ENCODE results near the gene IGF2BP2. TPM values are rescaled to one million over a fixed set of nuclear protein-coding genes. Genes with fewer than 3 reads are reported as not detected.

The IGF2BP2 gene
- total RNA-seq, 6 donors from 2014 or later, result 11.4 to 60.3 (median 24.9) TPM

DNA sequence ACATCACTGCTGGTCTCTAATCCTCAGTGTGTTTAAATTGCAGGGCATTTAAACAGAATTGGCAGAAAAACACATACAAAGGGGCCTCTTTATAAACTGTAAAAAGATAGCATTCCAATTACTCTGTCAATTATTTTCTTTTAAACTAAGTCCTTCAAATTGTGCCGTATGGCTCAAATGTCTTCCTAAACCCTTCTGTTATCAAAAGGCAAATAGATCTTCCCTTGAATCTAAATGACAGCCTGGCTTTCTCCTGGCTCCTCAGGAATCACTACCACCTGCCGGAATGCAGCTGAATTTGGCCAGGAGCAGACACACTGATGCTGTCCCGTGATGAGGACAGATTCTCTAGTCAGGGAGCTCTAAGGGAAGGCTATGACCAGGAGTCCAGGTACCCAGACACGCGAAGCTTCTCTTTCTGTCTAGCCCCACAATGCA lies 85.6 kb downstream of the IGF2BP2 start:
- Histone ChIP-seq H3K27ac (no peak overlapping the region), H3K4me1 (peaks cover 11 to 27% (median 16%) of the 10 kb centered on the region in 4 donors), H3K36me3 (no peaks in the 10 kb centered on the region), H3K4me3 (no peak overlapping the region), H3K27me3 (no peaks in the 10 kb centered on the region), H3K9me3 (no peaks in the 10 kb centered on the region)
- DNase-seq, result no peak
- WGBS, 2 donors, result 77 to 84% methylated on average over 5 of the region's 5 CpGs
- no peak for ATAC-seq (ENCODE audit: low FRiP score in 2 of 2)
- no peak for TF ChIP-seq POLR2AphosphoS5 (IDR thresholded peaks at IDR 0.05)
- no peak for TF ChIP-seq POLR2A (IDR thresholded peaks at IDR 0.05)
- TF ChIP-seq, protein P1, sequence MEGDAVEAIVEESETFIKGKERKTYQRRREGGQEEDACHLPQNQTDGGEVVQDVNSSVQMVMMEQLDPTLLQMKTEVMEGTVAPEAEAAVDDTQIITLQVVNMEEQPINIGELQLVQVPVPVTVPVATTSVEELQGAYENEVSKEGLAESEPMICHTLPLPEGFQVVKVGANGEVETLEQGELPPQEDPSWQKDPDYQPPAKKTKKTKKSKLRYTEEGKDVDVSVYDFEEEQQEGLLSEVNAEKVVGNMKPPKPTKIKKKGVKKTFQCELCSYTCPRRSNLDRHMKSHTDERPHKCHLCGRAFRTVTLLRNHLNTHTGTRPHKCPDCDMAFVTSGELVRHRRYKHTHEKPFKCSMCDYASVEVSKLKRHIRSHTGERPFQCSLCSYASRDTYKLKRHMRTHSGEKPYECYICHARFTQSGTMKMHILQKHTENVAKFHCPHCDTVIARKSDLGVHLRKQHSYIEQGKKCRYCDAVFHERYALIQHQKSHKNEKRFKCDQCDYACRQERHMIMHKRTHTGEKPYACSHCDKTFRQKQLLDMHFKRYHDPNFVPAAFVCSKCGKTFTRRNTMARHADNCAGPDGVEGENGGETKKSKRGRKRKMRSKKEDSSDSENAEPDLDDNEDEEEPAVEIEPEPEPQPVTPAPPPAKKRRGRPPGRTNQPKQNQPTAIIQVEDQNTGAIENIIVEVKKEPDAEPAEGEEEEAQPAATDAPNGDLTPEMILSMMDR (IDR thresholded peaks at IDR 0.05), result no peak
- TF ChIP-seq EP300 (IDR thresholded peaks at IDR 0.05), result no peak

DNA sequence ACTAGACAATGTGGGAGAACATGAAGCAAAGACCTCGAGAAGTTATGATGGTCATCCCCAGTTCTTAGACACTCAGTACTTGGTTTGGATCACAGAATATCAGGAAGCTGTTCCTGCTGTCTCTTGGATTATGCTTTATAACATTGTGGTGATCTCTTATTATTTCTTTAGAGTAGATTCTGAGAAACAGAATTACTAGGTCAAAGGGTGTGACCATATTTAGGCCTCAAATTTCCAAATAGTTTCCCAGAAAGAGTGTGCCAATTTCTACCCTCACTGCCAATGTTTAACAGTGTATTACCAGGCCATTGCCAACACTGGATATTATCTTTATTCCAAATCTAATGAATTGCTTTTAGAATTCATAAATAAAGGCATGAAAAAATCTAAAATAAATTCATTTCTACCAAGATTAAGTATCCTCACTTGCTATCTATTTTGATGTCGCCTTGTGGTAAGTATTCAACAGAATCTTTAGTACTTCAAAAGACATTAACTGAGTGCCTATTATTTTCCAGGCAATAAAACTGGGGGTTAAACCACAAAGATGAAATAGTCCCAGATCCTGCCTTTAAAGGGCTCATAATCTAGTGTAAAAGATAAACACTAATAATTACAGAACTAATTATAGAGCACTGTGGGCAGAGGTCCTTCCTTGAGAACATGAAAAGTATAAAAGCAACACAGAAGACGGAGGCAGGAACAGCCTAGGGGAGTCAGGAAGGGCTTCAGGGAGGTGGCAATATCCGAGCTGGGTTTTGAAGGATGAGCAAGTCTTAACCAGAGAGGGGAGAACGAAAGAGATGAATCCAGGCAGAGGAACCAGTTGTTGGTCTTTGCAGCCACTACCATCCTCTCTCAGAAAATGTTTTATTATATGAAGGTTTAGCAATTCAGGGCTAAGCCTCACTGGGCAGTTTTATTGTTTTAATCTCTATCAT lies 86.8 kb downstream of the IGF2BP2 start:
- 72 to 80% methylated on average over 5 of the region's 5 CpGs for WGBS, 2 donors
- no peaks in the 10 kb centered on the region for H3K27me3 ChIP-seq
- DNase-seq (no peak), ATAC-seq (ENCODE audit: low FRiP score in 2 of 2) (no peak)
- TF ChIP-seq POLR2AphosphoS5 (IDR thresholded peaks at IDR 0.05) (no peak), POLR2A (IDR thresholded peaks at IDR 0.05) (no peak), EP300 (IDR thresholded peaks at IDR 0.05) (no peak)
- TF ChIP-seq, protein P1 (IDR thresholded peaks at IDR 0.05), result no peak
- no peak overlapping the region for H3K4me3 ChIP-seq
- H3K36me3 ChIP-seq, result no peaks in the 10 kb centered on the region
- no peaks in the 10 kb centered on the region for H3K9me3 ChIP-seq
- peaks cover 14 to 33% (median 23%) of the 10 kb centered on the region in 4 donors for H3K4me1 ChIP-seq
- H3K27ac ChIP-seq, result peak overlapping the region in 1 of 4 donors; percentile 42

DNA sequence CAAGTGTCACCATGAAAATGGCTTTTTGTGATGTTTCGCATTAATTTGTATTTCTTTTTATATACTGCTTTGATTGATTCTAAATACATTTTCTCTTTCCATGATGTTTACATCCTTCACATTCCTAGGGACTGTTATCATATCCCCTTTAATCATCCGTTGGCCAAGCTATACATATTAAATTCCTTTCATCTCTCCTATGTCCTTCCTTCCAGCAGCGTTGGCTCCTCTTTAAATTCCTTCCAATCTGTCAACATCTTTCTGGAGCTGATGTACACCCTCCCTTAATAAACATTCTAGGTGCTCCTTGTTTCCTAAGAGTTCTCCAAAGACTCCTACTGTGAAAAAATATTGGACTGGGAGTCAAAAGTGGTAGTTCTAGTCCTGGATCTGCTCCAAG lies 87.8 kb downstream of the IGF2BP2 start:
- WGBS, 2 donors, result 30 to 32% methylated on average over 3 of the region's 3 CpGs
- DNase-seq (no peak), ATAC-seq (ENCODE audit: low FRiP score in 2 of 2) (no peak)
- no peak for TF ChIP-seq POLR2A (IDR thresholded peaks at IDR 0.05)
- no peak for TF ChIP-seq EP300 (IDR thresholded peaks at IDR 0.05)
- TF ChIP-seq POLR2AphosphoS5 (IDR thresholded peaks at IDR 0.05), result no peak
- TF ChIP-seq, protein P1 (IDR thresholded peaks at IDR 0.05), result no peak
- peaks cover 14 to 41% (median 26%) of the 10 kb centered on the region in 4 donors for H3K4me1 ChIP-seq
- H3K27ac ChIP-seq, result peak overlapping the region in 1 of 4 donors; percentile 42
- no peaks in the 10 kb centered on the region for H3K9me3 ChIP-seq
- no peak overlapping the region for H3K4me3 ChIP-seq
- H3K27me3 ChIP-seq, result no peaks in the 10 kb centered on the region
- H3K36me3 ChIP-seq, result no peaks in the 10 kb centered on the region

DNA sequence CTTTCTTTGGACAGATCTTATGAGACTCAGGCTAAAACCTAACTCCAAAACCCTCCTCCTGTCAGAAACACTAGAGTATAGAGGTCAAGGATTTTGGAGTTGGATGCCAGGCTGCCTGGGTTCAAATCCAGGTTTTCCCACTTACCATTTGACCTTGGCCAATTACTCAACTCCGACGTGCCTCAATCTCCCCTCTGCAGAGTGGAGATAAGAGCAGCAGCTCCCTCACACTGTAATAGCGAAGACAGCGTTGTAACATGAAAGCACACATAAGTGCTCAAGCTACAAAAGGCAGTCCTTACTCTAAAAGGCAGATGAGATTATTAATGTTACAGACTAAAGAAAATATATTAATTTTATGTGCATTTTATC lies 90.1 kb downstream of the IGF2BP2 start:
- H3K36me3 ChIP-seq, result no peaks in the 10 kb centered on the region
- H3K4me3 ChIP-seq, result no peak overlapping the region
- H3K9me3 ChIP-seq, result no peaks in the 10 kb centered on the region
- no peak overlapping the region for H3K27ac ChIP-seq
- ATAC-seq (ENCODE audit: low FRiP score in 2 of 2), result no peak
- no peaks in the 10 kb centered on the region for H3K27me3 ChIP-seq
- 67 to 80% methylated on average over 4 of the region's 4 CpGs for WGBS, 2 donors
- H3K4me1 ChIP-seq, result peaks cover 14 to 45% (median 26%) of the 10 kb centered on the region in 4 donors
- DNase-seq, result no peak
- TF ChIP-seq, protein P1 (IDR thresholded peaks at IDR 0.05), result no peak
- TF ChIP-seq EP300 (IDR thresholded peaks at IDR 0.05) (no peak), POLR2AphosphoS5 (IDR thresholded peaks at IDR 0.05) (no peak)

All from upper lobe of left lung (tissue), 6 donors.